Activated naive CD8-positive, alpha-beta T cell treated with anti-CD3 and anti-CD28 coated beads, Interleukin-2, amount 50 U/mL, for 24 hours (primary cell): ENCODE results near the gene SELENOH.

Experiments used
- ATAC-seq: fragments of 150-1000 bp; cut with Tn5 transposase; one replicate; pipeline ENCODE4 v1.10.0; 2021
- DNase-seq: peaks from one replicate; pipeline ENCODE4 v3.0.0; 2021
- H3K27ac Mint-ChIP-seq: one replicate; pipeline ENCODE4 v1.8.0; 2021; ENCODE audit warnings: mild to moderate bottlenecking, mixed read lengths
- H3K27me3 Mint-ChIP-seq: one replicate; pipeline ENCODE4 v1.8.0; 2021; ENCODE audit warnings: mixed read lengths
- H3K36me3 Mint-ChIP-seq: one replicate; pipeline ENCODE4 v1.8.0; 2021; ENCODE audit warnings: low read depth, mixed read lengths
- H3K4me1 Mint-ChIP-seq: one replicate; pipeline ENCODE4 v1.8.0; 2021; ENCODE audit warnings: mixed read lengths
- H3K4me3 Mint-ChIP-seq: one replicate; pipeline ENCODE4 v1.8.0; 2021; ENCODE audit warnings: mild to moderate bottlenecking, moderate library complexity, mixed read lengths
- H3K9me3 Mint-ChIP-seq: one replicate; pipeline ENCODE4 v1.8.0; 2021; ENCODE audit warnings: mixed read lengths

The SELENOH gene

DNA sequence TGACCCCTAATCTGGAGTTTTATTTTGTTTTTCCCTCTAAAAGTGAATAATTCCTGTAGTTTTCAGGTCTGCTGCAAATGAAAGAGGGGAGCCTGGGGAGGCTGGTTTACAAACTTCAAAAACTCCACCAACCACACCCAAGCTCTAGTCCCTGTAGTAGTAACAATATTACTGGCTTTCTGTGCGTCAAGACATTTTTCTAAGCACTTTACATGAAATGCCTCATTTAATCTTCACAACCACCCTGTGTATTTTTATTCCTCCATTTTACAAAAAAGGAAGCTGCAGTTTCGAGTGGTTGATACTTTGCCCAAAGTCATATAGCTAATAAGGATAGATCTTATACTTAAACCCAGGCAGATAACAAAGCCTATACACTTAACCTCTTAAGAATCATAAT lies 43.8 kb downstream of the SELENOH start:
- Mint-ChIP-seq H3K4me1 (peaks cover 15% of the 10 kb centered on the region), H3K27ac (no peak overlapping the region)
- no peak for ATAC-seq

DNA sequence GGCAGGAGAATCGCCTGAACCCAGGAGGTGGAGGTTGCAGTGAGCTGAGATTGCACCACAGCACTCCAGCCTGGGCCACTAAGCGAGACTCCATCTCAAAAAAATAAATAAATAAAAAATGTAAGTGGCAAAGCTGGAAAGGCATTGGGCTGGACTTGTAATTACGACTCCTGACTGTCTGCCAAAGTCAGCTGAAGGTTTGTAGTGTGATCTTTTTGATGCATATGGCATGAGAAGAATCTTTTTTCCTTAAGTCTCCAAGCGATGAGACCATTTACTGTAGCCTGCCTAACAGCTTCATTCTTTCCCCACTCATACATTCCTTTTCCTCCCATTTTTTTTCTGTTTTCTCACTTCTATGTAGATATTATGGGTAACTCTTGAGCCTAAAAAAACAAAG lies 45.1 kb downstream of the SELENOH start:
- H3K36me3 Mint-ChIP-seq, result no peaks in the 10 kb centered on the region
- H3K27me3 Mint-ChIP-seq, result no peaks in the 10 kb centered on the region
- DNase-seq (no peak), ATAC-seq (no peak)
- H3K9me3 Mint-ChIP-seq, result no peaks in the 10 kb centered on the region
- peaks cover 19% of the 10 kb centered on the region for H3K4me1 Mint-ChIP-seq
- no peak overlapping the region for H3K27ac Mint-ChIP-seq
- no peak overlapping the region for H3K4me3 Mint-ChIP-seq

More for the DNA sequence above, 43.8 kb downstream of the SELENOH start:
- Mint-ChIP-seq H3K4me3 (no peak overlapping the region), H3K36me3 (no peaks in the 10 kb centered on the region), H3K27me3 (no peaks in the 10 kb centered on the region), H3K9me3 (no peaks in the 10 kb centered on the region)
- no peak for DNase-seq

DNA sequence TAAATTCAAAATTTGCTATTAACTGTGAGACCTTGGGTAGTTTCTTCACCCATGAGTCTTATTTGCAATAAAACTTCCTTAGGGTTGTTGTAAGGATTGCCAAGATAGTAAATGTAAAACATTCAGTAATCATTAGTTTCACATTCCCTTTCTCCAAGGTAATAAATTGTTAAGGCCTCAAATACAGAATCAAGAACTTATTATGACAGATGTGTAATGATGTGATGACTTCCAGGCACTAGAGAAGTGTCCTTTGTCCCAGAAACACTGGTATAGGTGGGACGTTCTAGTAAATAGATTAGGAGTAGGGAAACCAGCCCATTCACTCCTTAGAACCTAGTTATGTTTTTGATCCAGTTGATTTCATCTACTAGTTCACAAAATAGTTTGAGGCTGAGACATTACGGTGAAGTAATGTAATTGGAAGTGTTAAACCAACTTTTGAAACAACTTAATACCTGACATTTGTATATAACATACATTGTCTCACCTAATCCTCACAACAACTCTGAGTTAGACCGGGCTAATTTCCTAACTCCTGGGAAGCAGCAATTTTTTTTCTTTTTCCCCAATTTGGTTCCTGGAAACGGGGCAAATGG lies 45.8 kb downstream of the SELENOH start:
- Mint-ChIP-seq H3K4me1 (peaks cover 19% of the 10 kb centered on the region), H3K36me3 (peaks cover 2% of the 10 kb centered on the region)

DNA sequence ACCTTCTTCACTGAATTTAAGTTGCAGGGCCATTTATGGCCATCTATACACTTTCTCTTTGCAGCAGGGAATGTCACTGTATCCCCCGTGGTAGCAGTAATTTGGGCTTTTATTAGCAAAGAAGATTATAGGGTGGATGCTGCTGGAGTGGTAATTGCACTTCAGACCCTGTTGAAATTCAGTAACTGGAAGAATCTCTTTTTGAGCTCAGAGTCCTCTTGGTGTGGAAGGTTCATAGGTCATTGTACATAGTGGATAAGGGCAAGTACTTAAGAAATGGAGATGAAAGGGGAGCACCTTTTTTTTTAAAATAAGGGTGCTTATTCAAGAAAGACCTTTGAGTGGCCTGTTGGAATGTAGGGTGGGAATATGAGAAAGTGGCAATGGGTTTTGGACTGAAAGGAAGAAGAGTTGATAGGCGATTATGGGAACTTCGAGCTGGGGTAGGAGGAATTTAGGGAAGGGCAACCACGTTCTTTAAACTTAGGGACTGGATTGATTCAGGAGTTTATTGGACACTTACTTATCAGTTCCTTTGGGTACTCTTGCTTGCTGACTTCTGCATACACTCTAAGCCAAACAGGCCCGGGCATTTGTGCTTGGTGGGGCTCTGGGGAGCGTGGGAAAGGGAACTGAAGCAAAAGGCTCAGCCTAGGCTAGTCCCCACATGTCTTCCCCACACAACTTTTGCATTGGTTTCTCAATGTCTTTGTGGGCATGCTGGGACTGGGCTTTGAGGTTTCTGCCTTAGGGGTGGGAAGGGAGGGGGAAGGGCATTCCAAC lies 46.8 kb downstream of the SELENOH start:
- ATAC-seq, result no peak
- no peak for DNase-seq
- Mint-ChIP-seq H3K27ac (no peak overlapping the region), H3K9me3 (no peaks in the 10 kb centered on the region), H3K36me3 (peaks cover 4% of the 10 kb centered on the region), H3K4me3 (no peak overlapping the region), H3K27me3 (peaks cover 3% of the 10 kb centered on the region), H3K4me1 (peaks cover 26% of the 10 kb centered on the region)

More for the DNA sequence above, 45.8 kb downstream of the SELENOH start:
- ATAC-seq (no peak), DNase-seq (no peak)
- peaks cover under 1% of the 10 kb centered on the region for H3K27me3 Mint-ChIP-seq
- no peaks in the 10 kb centered on the region for H3K9me3 Mint-ChIP-seq
- no peak overlapping the region for H3K27ac Mint-ChIP-seq
- H3K4me3 Mint-ChIP-seq, result no peak overlapping the region

DNA sequence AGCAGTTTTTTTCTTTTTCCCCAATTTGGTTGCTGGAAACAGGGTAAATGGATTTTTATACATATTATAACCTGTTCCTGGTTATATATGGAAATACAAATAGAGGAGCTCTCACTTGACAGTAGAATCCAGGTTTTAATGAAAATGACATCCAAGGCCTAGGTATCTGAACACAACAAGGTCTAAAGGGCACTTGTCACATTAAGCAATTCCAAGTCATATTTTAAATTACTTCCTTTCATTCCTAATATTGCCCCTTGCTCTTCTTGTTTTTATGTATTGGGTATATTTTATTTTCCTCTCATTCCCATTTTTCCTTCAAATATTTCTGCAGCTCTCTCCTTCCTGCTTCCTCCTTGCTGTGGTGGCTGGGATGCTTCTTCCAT lies 47.4 kb downstream of the SELENOH start:
- Mint-ChIP-seq H3K27me3 (peaks cover 3% of the 10 kb centered on the region), H3K36me3 (peaks cover 4% of the 10 kb centered on the region), H3K4me1 (peaks cover 32% of the 10 kb centered on the region), H3K27ac (no peak overlapping the region), H3K9me3 (no peaks in the 10 kb centered on the region), H3K4me3 (no peak overlapping the region)
- ATAC-seq (no peak), DNase-seq (no peak)

DNA sequence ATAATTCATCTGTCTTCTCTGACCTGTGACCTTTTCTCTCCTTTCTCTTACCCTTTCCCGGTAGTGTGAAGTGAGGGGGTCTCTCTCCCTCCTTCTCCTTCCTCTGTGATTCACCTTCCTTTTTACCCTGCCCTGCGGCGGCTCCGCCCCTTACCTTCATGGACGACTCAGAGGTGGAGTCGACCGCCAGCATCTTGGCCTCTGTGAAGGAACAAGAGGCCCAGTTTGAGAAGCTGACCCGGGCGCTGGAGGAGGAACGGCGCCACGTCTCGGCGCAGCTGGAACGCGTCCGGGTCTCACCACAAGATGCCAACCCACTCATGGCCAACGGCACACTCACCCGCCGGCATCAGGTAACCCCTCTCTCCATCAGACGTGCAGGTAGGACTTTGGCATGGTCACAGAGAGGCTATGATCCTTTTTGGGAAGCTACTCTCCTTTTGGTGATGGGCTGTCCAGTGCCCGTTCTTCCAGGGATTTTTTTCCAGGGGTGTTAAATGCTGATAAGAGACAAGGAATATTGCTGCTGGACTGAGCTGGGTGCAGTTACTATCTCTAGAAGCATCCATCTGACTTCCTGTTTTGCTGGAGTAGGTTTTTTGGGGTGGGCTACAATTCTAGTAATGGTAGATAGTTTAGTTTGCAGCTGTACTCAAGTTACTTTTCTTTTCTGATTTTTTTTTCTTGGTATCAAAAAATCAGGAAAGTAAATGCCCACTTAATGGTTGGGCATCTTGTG lies 50.2 kb downstream of the SELENOH start:
- H3K4me1 Mint-ChIP-seq, result peaks cover 39% of the 10 kb centered on the region
- peaks cover 8% of the 10 kb centered on the region for H3K36me3 Mint-ChIP-seq
- H3K27me3 Mint-ChIP-seq, result peaks cover 3% of the 10 kb centered on the region
- no peaks in the 10 kb centered on the region for H3K9me3 Mint-ChIP-seq
- ATAC-seq (no peak), DNase-seq (no peak)
- peak overlapping the region; percentile 70 for H3K4me3 Mint-ChIP-seq
- peak overlapping the region; percentile 92 for H3K27ac Mint-ChIP-seq

DNA sequence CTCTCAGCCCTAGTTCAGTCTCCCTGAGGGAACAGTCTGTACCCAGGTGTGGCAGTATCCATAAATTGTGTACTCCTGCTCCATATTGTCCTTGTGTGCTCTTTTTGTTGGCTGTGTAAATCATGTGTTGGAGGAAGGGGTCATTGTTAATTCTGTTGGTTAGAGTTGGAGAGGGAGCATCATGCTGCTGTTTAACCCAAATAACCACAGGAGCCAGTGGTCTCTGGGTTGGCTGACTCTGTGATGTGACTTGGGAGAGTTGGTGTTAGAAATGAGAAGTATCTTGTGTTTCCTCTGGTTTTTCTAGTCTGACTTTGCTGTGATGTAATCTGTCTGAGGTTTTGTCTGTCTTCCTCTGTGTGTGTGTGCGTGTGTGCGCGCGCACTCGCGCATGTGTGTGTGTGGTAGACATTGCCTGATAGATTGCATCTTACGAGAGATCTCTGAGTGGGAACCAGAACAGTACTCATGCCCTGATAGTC lies 50.8 kb downstream of the SELENOH start:
- H3K36me3 Mint-ChIP-seq, result peaks cover 11% of the 10 kb centered on the region
- DNase-seq, result peak; percentile 78

DNA sequence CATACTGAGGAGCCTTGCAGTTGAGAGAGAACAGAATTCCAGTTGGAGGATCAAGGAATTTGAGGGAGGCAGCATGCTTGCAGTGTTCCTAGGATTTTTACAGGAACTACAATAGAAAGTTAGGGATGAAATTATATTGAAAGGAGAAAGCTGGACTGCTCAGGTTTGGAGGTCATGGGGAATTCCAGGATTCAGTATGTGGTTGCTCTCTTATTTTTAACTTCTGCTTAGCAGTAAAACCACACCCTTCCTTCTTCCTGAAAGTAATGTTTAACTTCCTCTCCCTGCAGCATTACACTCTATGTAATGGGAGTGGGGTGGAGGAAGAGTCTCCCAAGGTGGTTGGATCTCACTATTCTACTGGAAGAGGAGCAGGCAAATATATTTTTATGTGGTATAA lies 51.6 kb downstream of the SELENOH start:
- Mint-ChIP-seq H3K27me3 (peaks cover 3% of the 10 kb centered on the region), H3K9me3 (no peaks in the 10 kb centered on the region), H3K36me3 (peaks cover 11% of the 10 kb centered on the region), H3K4me1 (peaks cover 36% of the 10 kb centered on the region), H3K27ac (peak overlapping the region; percentile 92), H3K4me3 (peak overlapping the region; percentile 70)
- DNase-seq (no peak), ATAC-seq (no peak)

More for the DNA sequence above, 50.8 kb downstream of the SELENOH start:
- peaks cover 36% of the 10 kb centered on the region for H3K4me1 Mint-ChIP-seq
- H3K9me3 Mint-ChIP-seq, result no peaks in the 10 kb centered on the region
- H3K27me3 Mint-ChIP-seq, result peaks cover 3% of the 10 kb centered on the region
- peak; percentile 92 for ATAC-seq
- H3K27ac Mint-ChIP-seq, result peak overlapping the region; percentile 92
- H3K4me3 Mint-ChIP-seq, result peak overlapping the region; percentile 70
